Stimulated activated CD4-positive, alpha-beta T cell treated with anti-CD3 and anti-CD28 coated beads, TNF-alpha, amount 100 ng/mL, for 4 hours (primary cell): Measurements from ENCODE around the gene COL9A2.
"Not testable (repeated sequence)": the region's sequence is repeated elsewhere in the genome, so short reads cannot be mapped to it uniquely, and the experiment has no call there.

Source experiments
- DNase-seq, 3 experiments: peaks; one replicate each; pipeline ENCODE4 v3.0.0-alpha.2; 2020; ENCODE audit warnings: low read depth in 3 of 3

COL9A2 gene

GRCh38 chr1:40316595-40317393 lies at the start of gene COL9A2:
TSS of gene COL9A2 (minus strand) at chr1:40317286. CDS start at chr1:40317197, 89 bp downstream.
- peak; percentile 31 to 35 (median 31) for DNase-seq

- no peak for DNase-seq
Observed at GRCh38 chr1:40363721-40364120, 46.6 kb upstream of the COL9A2 start.

GRCh38 chr1:40362699-40363098 lies 45.6 kb upstream of the COL9A2 start:
- no peak for DNase-seq

- DNase-seq = no peak
Observed at GRCh38 chr1:40362199-40362598, 45.1 kb upstream of the COL9A2 start.

- no peak for DNase-seq
Observed at GRCh38 chr1:40361637-40362036, 44.6 kb upstream of the COL9A2 start.

- DNase-seq = no peak
Observed at GRCh38 chr1:40361201-40361600, 44.1 kb upstream of the COL9A2 start.

- DNase-seq = no peak
Observed at GRCh38 chr1:40360631-40361030, 43.5 kb upstream of the COL9A2 start.

- no peak for DNase-seq
Observed at GRCh38 chr1:40357625-40358024, 40.5 kb upstream of the COL9A2 start.

- no peak for DNase-seq
Observed at GRCh38 chr1:40353082-40353481, 36.0 kb upstream of the COL9A2 start.

GRCh38 chr1:40352126-40352525 lies 35.0 kb upstream of the COL9A2 start:
- no peak for DNase-seq

GRCh38 chr1:40351124-40351523 lies 34.0 kb upstream of the COL9A2 start:
- DNase-seq = no peak

GRCh38 chr1:40350391-40350790 lies 33.3 kb upstream of the COL9A2 start:
- DNase-seq = no peak

GRCh38 chr1:40344597-40344996 lies 27.5 kb upstream of the COL9A2 start:
- no peak for DNase-seq

- not testable (repeated sequence) for DNase-seq
Observed at GRCh38 chr1:40342381-40342717, 25.3 kb upstream of the COL9A2 start.

GRCh38 chr1:40341491-40342380 lies 24.6 kb upstream of the COL9A2 start:
- no peak for DNase-seq

GRCh38 chr1:40339420-40340323 lies 22.6 kb upstream of the COL9A2 start:
- DNase-seq = no peak

- DNase-seq = peak; percentile 82 to 83 (median 83)
Observed at GRCh38 chr1:40338745-40339419, 21.8 kb upstream of the COL9A2 start.

- no peak for DNase-seq
Observed at GRCh38 chr1:40337443-40337842, 20.4 kb upstream of the COL9A2 start.

- DNase-seq = no peak
Observed at GRCh38 chr1:40332695-40333094, 15.6 kb upstream of the COL9A2 start.

- DNase-seq = not testable (repeated sequence)
Observed at GRCh38 chr1:40331403-40331802, 14.3 kb upstream of the COL9A2 start.

GRCh38 chr1:40318970-40319621 lies 2.0 kb upstream of the COL9A2 start:
- no peak for DNase-seq
